Activated CD4-positive, alpha-beta T cell treated with anti-CD3 and anti-CD28 coated beads, Interleukin-2, amount 50 U/mL, for 24 hours (primary cell): ENCODE data around the gene TEAD3.
"Not testable (repeated sequence)": the region's sequence is repeated elsewhere in the genome, so short reads cannot be mapped to it uniquely, and the experiment has no call there.

ENCODE experiments used
- DNase-seq, 2 donors: peaks; one replicate each; pipeline ENCODE4 v3.0.0-alpha.2; 2020; ENCODE audit warnings: low read depth in 1 of 2, low spot score in 1 of 2

The TEAD3 gene

GRCh38 chr6:35496841-35497570 is at the start of gene TEAD3:
Gene TEAD3, minus strand, starts transcription at chr6:35497079.
- DNase-seq, result peak in 1 of 2 donors; percentile 39

GRCh38 chr6:35544769-35545361 is 48.0 kb upstream of the TEAD3 start:
- no peak for DNase-seq

GRCh38 chr6:35543459-35544193 is 46.7 kb upstream of the TEAD3 start:
- DNase-seq, result no peak

- DNase-seq, result no peak
Measured at GRCh38 chr6:35541836-35542235, 45.0 kb upstream of the TEAD3 start.

GRCh38 chr6:35539223-35539622 is 42.3 kb upstream of the TEAD3 start:
- DNase-seq, result no peak

- DNase-seq, result not testable (repeated sequence)
Measured at GRCh38 chr6:35535847-35536246, 39.0 kb upstream of the TEAD3 start.

- no peak for DNase-seq
Measured at GRCh38 chr6:35534407-35535170, 37.7 kb upstream of the TEAD3 start.

GRCh38 chr6:35533981-35534380 is 37.1 kb upstream of the TEAD3 start:
- no peak for DNase-seq

GRCh38 chr6:35532126-35532525 is 35.2 kb upstream of the TEAD3 start:
- no peak for DNase-seq

GRCh38 chr6:35524380-35525020 is 27.6 kb upstream of the TEAD3 start:
- no peak for DNase-seq

GRCh38 chr6:35522660-35523658 is 26.1 kb upstream of the TEAD3 start:
- peak; percentile 72 to 75 for DNase-seq

- DNase-seq, result no peak
Measured at GRCh38 chr6:35522151-35522550, 25.3 kb upstream of the TEAD3 start.

GRCh38 chr6:35521235-35521634 is 24.4 kb upstream of the TEAD3 start:
- no peak for DNase-seq

GRCh38 chr6:35519313-35520015 is 22.6 kb upstream of the TEAD3 start:
- DNase-seq, result no peak

- DNase-seq, result no peak
Measured at GRCh38 chr6:35518566-35519312, 21.9 kb upstream of the TEAD3 start.

GRCh38 chr6:35517978-35518377 is 21.1 kb upstream of the TEAD3 start:
- DNase-seq, result not testable (repeated sequence)

GRCh38 chr6:35516712-35517111 is 19.8 kb upstream of the TEAD3 start:
- no peak for DNase-seq

GRCh38 chr6:35515939-35516338 is 19.1 kb upstream of the TEAD3 start:
- not testable (repeated sequence) for DNase-seq
